ENCODE measurements around the gene AP5B1.

AP5B1 gene

GRCh38 chr11:65787649-65788622, 7.2 kb upstream of the AP5B1 start:
- no peak overlapping the region for H3K4me3 ChIP-seq (ENCODE audit: low read length)
- TF ChIP-seq, protein P1, sequence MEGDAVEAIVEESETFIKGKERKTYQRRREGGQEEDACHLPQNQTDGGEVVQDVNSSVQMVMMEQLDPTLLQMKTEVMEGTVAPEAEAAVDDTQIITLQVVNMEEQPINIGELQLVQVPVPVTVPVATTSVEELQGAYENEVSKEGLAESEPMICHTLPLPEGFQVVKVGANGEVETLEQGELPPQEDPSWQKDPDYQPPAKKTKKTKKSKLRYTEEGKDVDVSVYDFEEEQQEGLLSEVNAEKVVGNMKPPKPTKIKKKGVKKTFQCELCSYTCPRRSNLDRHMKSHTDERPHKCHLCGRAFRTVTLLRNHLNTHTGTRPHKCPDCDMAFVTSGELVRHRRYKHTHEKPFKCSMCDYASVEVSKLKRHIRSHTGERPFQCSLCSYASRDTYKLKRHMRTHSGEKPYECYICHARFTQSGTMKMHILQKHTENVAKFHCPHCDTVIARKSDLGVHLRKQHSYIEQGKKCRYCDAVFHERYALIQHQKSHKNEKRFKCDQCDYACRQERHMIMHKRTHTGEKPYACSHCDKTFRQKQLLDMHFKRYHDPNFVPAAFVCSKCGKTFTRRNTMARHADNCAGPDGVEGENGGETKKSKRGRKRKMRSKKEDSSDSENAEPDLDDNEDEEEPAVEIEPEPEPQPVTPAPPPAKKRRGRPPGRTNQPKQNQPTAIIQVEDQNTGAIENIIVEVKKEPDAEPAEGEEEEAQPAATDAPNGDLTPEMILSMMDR (conservative IDR thresholded peaks at IDR 0.05; ENCODE audit: low read length), result no peak
- no peak for DNase-seq (ENCODE audit: low read depth)

GRCh38 chr11:65786786-65787636, 6.2 kb upstream of the AP5B1 start, which contains the start of gene OVOL1:
Gene OVOL1 (plus strand): TSS chr11:65787063. CDS start chr11:65787374, 311 bp downstream.
- no peak within 1 kb of the TSS for H3K4me3 ChIP-seq (ENCODE audit: low read length)
- TF ChIP-seq, protein P1 (conservative IDR thresholded peaks at IDR 0.05; ENCODE audit: low read length), result no peak
- no peak for DNase-seq (ENCODE audit: low read depth)

- H3K4me3 ChIP-seq (ENCODE audit: low read length), result no peak overlapping the region
- TF ChIP-seq, protein P1 (conservative IDR thresholded peaks at IDR 0.05; ENCODE audit: low read length), result no peak
- no peak for DNase-seq (ENCODE audit: low read depth)
Measured at GRCh38 chr11:65786008-65786785, 5.4 kb upstream of the AP5B1 start.

- DNase-seq (ENCODE audit: low read depth), result no peak
Measured at GRCh38 chr11:65785319-65786007, 4.7 kb upstream of the AP5B1 start.

GRCh38 chr11:65782816-65783228, 2.0 kb upstream of the AP5B1 start:
- no peak overlapping the region for H3K4me3 ChIP-seq (ENCODE audit: low read length)
- TF ChIP-seq, protein P1 (conservative IDR thresholded peaks at IDR 0.05; ENCODE audit: low read length), result no peak
- DNase-seq (ENCODE audit: low read depth), result no peak

More at GRCh38 chr11:65785319-65786007, 4.7 kb upstream of the AP5B1 start:
- H3K4me3 ChIP-seq (ENCODE audit: low read length), result no peak overlapping the region
- TF ChIP-seq, protein P1 (conservative IDR thresholded peaks at IDR 0.05; ENCODE audit: low read length), result no peak

Measured in AG10803 (cell line).